ENCODE measurements around the gene ANKRD34B. TPM values are rescaled to one million over a fixed set of nuclear protein-coding genes. Genes with fewer than 3 reads are reported as not detected.

The ANKRD34B gene
- total RNA-seq, 2 experiments from 2014 or later, result not detected

DNA sequence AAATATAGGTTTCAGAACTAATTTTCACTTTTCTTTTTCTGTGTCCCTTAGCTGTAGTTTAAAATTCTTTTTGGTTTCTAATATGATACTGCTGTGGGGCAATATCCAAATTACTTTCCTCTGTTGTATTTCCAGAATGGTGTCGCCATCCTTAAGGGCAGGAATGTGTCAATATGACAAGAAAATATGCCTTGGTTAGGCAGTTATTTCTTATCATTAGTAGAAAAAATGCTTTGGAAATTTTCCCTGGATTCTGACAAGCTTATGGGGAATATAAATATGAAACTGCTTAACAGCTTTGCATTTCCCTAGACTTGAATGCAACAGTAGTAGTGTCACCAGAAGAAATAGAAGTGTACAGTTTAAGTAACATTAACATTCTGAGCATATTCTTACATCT, 29.4 kb downstream of the ANKRD34B start:
- Mint-ChIP-seq H3K27me3 (no peaks in the 10 kb centered on the region), H3K4me3 (no peak overlapping the region)

GRCh38 chr5:80516826-80517225, 53.3 kb downstream of the ANKRD34B start:
- Mint-ChIP-seq H3K9me3 (no peaks in the 10 kb centered on the region), H3K4me3 (no peak overlapping the region), H3K27ac (no peak overlapping the region), H3K27me3 (no peaks in the 10 kb centered on the region), H3K4me1 (peaks cover 5% of the 10 kb centered on the region), H3K36me3 (no peaks in the 10 kb centered on the region)
- DNase-seq, result peak; percentile 48

More for the DNA sequence above, 29.4 kb downstream of the ANKRD34B start:
- Mint-ChIP-seq H3K9me3 (peaks cover 2% of the 10 kb centered on the region), H3K27ac (no peak overlapping the region), H3K4me1 (peaks cover 17% of the 10 kb centered on the region), H3K36me3 (no peaks in the 10 kb centered on the region)
- DNase-seq, result no peak

- H3K4me3 Mint-ChIP-seq, result no peak overlapping the region
- H3K4me1 Mint-ChIP-seq, result no peaks in the 10 kb centered on the region
- no peaks in the 10 kb centered on the region for H3K9me3 Mint-ChIP-seq
- no peak overlapping the region for H3K27ac Mint-ChIP-seq
- no peaks in the 10 kb centered on the region for H3K36me3 Mint-ChIP-seq
- H3K27me3 Mint-ChIP-seq, result no peaks in the 10 kb centered on the region
- no peak for DNase-seq
These were observed 60.7 kb downstream of the ANKRD34B start for GRCh38 chr5:80509362-80509761.

- Mint-ChIP-seq H3K4me1 (no peaks in the 10 kb centered on the region), H3K4me3 (no peak overlapping the region), H3K36me3 (no peaks in the 10 kb centered on the region), H3K9me3 (no peaks in the 10 kb centered on the region), H3K27me3 (no peaks in the 10 kb centered on the region), H3K27ac (no peak overlapping the region)
- DNase-seq, result no peak
These were observed 61.2 kb downstream of the ANKRD34B start for GRCh38 chr5:80508844-80509243.

DNA sequence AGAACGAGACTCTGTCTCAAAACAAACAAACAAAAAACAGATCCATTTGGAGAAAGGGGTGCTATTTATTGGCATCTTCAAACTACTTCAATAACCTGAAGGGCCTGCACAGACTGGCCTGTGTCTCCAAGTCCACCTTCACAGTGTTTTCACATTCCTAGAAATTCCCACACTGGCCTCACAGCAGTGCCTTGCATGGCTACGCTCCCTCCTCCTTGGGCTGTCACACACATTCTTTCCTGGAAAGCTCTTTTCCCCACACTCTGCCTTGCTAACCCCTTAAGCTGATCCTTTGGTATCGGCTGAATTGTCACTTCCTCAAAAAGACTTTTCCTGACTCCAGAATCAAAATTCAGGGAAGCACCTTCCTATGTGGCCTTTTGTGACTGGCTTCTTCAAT, 62.4 kb downstream of the ANKRD34B start:
- H3K36me3 Mint-ChIP-seq, result no peaks in the 10 kb centered on the region

More for the DNA sequence above, 62.4 kb downstream of the ANKRD34B start:
- no peaks in the 10 kb centered on the region for H3K27me3 Mint-ChIP-seq
- no peak overlapping the region for H3K27ac Mint-ChIP-seq
- H3K4me1 Mint-ChIP-seq, result no peaks in the 10 kb centered on the region
- no peak overlapping the region for H3K4me3 Mint-ChIP-seq
- no peaks in the 10 kb centered on the region for H3K9me3 Mint-ChIP-seq
- DNase-seq, result no peak

Other genes starting within 250 kb of the ANKRD34B start
- 1 to 10 TPM; 7.2 to 8.4 TPM for gene ZFYVE16, start 162.2 kb downstream of the ANKRD34B start, total RNA-seq
- under 1 TPM; 0.30 to 0.35 TPM for gene FAM151B, start 82.2 kb downstream of the ANKRD34B start, total RNA-seq
- gene MSH3, start 84.4 kb upstream of the ANKRD34B start, total RNA-seq, result 10 to 100 TPM; 22.6 to 22.9 TPM
- gene DHFR, start 84.7 kb upstream of the ANKRD34B start, total RNA-seq, result 100 to 1,000 TPM; 110 to 112 TPM